Skin of body (tissue), 2 donors: ENCODE measurements around the gene SHOC2. TPM values are rescaled to one million over a fixed set of nuclear protein-coding genes. Genes with fewer than 3 reads are reported as not detected.

Experiments used
- DNase-seq: peaks from one replicate; lab custom pipeline; 2025; lab: John Stamatoyannopoulos, UW
- total RNA-seq: library from RNA; depleted of rRNA; stranded (reverse); fragments of >200 nt; gene quantifications from one replicate; pipeline ENCODE4 v1.2.3, GENCODE V29; 2014

The SHOC2 gene
- total RNA-seq, 1 donor from 2014 or later = 73.8 TPM

GRCh38 chr10:110946496-110946895 lies 27.1 kb downstream of the SHOC2 start:
- DNase-seq = no peak

DNA sequence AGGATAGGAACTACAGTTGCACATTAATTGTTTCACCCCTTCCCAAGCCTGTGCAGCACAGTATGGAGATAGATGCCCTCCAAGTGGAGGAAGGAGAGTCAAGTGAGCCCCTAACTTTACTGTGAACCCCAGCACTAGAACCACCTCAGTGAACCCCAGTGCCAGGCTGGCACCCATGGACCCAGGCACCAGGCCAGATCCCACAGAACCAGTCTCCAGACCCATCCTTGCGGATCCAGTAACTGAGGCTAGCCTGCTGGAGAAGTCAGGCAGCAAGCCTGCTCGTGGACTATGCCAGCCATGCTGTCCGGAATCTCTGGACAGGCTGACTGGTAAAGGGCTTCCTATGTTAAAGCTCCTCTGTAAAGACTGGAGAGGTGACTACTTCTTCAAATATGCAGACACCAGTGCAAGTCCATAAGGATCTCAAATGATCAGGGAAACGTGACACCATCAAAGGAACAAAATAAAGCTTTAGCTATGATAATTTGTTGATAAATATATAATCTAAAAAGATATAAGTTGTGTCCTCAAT lies 27.7 kb downstream of the SHOC2 start:
- no peak for DNase-seq

DNA sequence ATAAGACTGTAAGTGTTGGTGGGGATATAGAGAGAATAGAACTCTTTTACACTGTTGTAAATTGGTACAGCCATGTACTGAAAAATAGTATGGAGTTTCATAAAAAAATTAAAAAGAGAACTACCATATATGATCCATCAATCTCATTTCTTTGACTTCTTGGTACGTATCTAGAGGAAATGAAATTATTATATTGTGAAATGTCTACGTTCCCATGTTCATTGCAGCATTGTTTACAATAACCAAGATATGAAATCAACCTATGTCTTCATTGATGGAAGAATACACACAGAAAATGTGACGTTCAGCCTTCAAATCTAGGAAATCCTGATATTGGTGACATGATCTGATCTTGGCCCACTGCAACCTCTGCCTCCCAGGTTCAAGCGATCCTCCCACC lies 32.0 kb downstream of the SHOC2 start:
- DNase-seq = no peak

GRCh38 chr10:110957606-110958005 lies 38.2 kb downstream of the SHOC2 start:
- DNase-seq = no peak

GRCh38 chr10:110959379-110960332 lies 40.3 kb downstream of the SHOC2 start:
- peak; percentile 17 for DNase-seq

- no peak for DNase-seq
Measured at GRCh38 chr10:110960333-110960712, 40.9 kb downstream of the SHOC2 start.

GRCh38 chr10:110962443-110962842 lies 43.0 kb downstream of the SHOC2 start:
- no peak for DNase-seq

DNA sequence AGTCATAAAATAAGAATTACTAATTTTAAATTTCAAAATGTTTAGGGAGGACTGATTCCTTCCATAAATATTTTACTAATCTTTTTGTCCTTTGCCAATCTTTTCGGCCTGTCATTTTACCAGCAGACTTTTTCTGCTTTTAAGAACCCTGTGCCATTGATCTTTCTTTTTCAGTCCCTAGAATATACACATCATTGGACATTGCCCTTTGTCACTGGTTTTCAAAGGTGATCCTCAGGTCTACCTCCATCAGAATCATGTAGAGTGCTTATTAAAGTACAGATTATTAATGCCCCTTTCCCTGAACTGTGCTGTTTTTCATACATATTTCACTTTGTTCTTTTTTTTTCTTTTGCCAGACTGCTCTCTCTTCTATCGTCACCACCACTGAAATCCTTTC lies 43.8 kb downstream of the SHOC2 start:
- DNase-seq = no peak

DNA sequence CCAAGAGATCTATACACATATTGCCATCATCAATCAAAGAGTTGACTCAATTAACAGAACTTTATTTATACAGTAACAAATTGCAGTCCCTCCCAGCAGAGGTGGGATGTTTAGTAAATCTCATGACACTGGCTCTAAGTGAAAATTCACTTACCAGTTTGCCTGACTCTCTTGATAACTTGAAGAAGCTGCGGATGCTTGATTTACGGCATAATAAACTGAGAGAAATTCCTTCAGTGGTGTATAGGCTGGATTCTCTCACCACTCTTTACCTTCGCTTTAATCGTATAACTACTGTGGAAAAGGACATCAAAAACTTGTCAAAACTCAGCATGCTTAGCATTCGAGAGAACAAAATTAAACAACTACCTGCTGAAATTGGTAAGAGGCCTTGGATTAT lies 45.3 kb downstream of the SHOC2 start:
- no peak for DNase-seq

- DNase-seq = no peak
Measured at GRCh38 chr10:110965216-110965615, 45.8 kb downstream of the SHOC2 start.

DNA sequence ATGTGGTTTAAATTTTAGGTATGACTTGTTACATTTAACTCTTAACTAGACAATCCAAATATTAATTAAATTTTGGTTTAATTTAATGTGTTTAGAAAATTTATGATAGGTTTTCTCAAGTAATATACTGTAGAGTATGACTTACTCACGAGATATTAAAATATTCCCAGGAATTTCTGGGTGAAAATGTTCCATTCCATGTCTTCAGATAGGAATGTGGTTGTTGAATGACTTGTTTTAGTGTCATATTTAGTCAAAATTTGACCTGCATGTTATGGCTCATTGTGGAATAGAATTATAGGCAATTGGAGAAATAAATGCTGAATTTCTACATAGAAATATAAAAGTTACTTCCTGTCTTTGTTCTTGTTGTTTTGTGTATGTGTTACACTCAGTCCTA lies 46.7 kb downstream of the SHOC2 start:
- DNase-seq = no peak

- DNase-seq = no peak
Measured at GRCh38 chr10:110967009-110967630, 47.7 kb downstream of the SHOC2 start.

DNA sequence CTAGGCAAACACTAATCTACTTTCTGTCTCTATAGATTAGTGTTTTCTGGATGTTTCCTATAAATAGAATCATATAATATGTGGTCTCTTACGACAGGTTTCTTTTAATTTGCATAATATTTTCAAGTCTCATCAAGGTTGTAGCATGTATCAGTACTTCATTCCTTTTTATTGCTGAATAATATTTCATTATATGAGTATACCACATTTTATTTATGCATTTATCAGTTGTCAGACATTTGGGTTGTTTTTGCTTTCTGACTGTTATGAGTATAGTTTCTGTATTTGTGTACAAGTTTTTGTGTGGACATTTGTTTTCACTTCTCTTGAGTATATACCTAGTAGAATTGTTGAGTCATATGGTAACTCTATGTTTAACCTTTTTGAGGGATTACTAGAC lies 48.2 kb downstream of the SHOC2 start:
- no peak for DNase-seq

GRCh38 chr10:110969183-110969582 lies 49.8 kb downstream of the SHOC2 start:
- no peak for DNase-seq

DNA sequence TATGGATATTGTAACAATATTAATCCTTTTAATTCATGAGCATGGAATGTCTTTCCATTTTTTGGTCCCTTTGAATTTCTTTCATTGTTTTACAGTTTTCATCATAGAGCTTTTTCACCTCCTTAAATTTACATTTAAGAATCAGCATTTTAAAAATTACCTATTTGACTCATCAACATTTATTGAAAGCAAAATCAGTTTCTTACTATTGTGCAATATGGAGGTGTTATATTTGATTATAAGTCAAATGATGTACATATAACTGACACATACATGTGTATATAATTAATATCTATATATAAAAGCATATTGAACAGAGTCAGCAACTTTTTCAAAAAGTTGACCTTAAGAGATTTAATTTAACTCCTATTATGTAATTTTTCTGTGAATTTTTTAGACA lies 52.2 kb downstream of the SHOC2 start:
- DNase-seq = no peak

- no peak for DNase-seq
Measured at GRCh38 chr10:110972231-110973134, 53.1 kb downstream of the SHOC2 start.

DNA sequence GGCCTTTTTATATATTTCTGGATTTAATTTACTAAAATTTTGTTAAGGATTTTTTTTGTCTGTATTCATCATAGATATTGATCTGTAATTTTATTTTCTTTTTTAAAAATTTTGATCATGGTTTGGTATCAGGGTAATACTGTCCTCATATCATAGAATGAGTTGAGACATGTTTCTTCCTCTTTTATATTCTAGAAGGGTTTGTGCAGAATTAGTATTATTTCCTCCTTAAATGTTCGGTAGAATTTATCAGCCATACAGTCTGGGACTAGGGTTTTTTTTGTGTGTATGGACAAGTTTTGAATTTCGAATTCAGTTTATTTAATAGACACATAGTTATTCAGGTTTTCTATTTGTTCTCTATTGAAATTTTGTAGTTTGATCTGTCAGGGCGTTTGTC lies 54.0 kb downstream of the SHOC2 start:
- DNase-seq = no peak

- DNase-seq = no peak
Measured at GRCh38 chr10:110976577-110976976, 57.2 kb downstream of the SHOC2 start.

GRCh38 chr10:110977662-110978061 lies 58.3 kb downstream of the SHOC2 start:
- no peak for DNase-seq

- no peak for DNase-seq
Measured at GRCh38 chr10:110978204-110978603, 58.8 kb downstream of the SHOC2 start.

- DNase-seq = no peak
Measured at GRCh38 chr10:110979611-110980010, 60.2 kb downstream of the SHOC2 start.

- DNase-seq = no peak
Measured at GRCh38 chr10:110980807-110981206, 61.4 kb downstream of the SHOC2 start.
